Measurements from ENCODE around the gene EPHA10. TPM values are rescaled to one million over a fixed set of nuclear protein-coding genes. Genes with fewer than 3 reads are reported as not detected.
A peak's percentile ranks its signal among the peaks of the same experiment; 100 is the strongest.

EPHA10 gene
- polyA plus RNA-seq, 1 donor from 2014 or later, result 39.4 TPM

GRCh38 chr1:37809942-37810341 is 45.0 kb upstream of the EPHA10 start:
- no peak overlapping the region for H3K4me2 ChIP-seq (ENCODE audit: low read length)
- no peak overlapping the region for H3K9ac ChIP-seq (ENCODE audit: low read length)
- no peak overlapping the region for H3K27ac ChIP-seq (ENCODE audit: low read length)

GRCh38 chr1:37808369-37809319 is 43.7 kb upstream of the EPHA10 start:
- peak overlapping the region; percentile 88 for H3K4me3 ChIP-seq (ENCODE audit: low read length)
- H3F3A ChIP-seq (ENCODE audit: insufficient read depth, low read length, poor library complexity, severe bottlenecking), result no peaks in the 10 kb centered on the region
- H4K20me1 ChIP-seq (ENCODE audit: insufficient read depth), result no peaks in the 10 kb centered on the region
- H3K27me3 ChIP-seq (ENCODE audit: insufficient read depth, low read depth, low read length), result no peaks in the 10 kb centered on the region
- H3K9me3 ChIP-seq (ENCODE audit: low read length), result no peaks in the 10 kb centered on the region
- no peaks in the 10 kb centered on the region for H3K9me2 ChIP-seq (ENCODE audit: insufficient read depth, low read length)
- peak overlapping the region; percentile 43 for H2AFZ ChIP-seq (ENCODE audit: low read depth, low read length)
- peak overlapping the region; percentile 85 for H3K27ac ChIP-seq (ENCODE audit: low read length)
- peaks cover 9% of the 10 kb centered on the region for H3K36me3 ChIP-seq (ENCODE audit: insufficient read depth, low read length)
- peaks cover 16% of the 10 kb centered on the region for H3K79me2 ChIP-seq (replicated peaks; ENCODE audit: insufficient read depth, low read length)
- peak overlapping the region; percentile 87 for H3K9ac ChIP-seq (ENCODE audit: low read length)
- H3K4me2 ChIP-seq (ENCODE audit: low read length), result peak overlapping the region; percentile 49
- TF ChIP-seq EP300 (conservative IDR thresholded peaks at IDR 0.05; ENCODE audit: poor library complexity, severe bottlenecking) (no peak), SMC3 (conservative IDR thresholded peaks at IDR 0.05; ENCODE audit: poor library complexity) (no peak), MXI1 (conservative IDR thresholded peaks at IDR 0.05; ENCODE audit: poor library complexity, severe bottlenecking) (no peak), TAF1 (IDR thresholded peaks at IDR 0.05; ENCODE audit: low read depth) (no peak), CTCF (IDR thresholded peaks at IDR 0.05; ENCODE audit: poor library complexity, severe bottlenecking) (no peak)
- TF ChIP-seq, protein P1, sequence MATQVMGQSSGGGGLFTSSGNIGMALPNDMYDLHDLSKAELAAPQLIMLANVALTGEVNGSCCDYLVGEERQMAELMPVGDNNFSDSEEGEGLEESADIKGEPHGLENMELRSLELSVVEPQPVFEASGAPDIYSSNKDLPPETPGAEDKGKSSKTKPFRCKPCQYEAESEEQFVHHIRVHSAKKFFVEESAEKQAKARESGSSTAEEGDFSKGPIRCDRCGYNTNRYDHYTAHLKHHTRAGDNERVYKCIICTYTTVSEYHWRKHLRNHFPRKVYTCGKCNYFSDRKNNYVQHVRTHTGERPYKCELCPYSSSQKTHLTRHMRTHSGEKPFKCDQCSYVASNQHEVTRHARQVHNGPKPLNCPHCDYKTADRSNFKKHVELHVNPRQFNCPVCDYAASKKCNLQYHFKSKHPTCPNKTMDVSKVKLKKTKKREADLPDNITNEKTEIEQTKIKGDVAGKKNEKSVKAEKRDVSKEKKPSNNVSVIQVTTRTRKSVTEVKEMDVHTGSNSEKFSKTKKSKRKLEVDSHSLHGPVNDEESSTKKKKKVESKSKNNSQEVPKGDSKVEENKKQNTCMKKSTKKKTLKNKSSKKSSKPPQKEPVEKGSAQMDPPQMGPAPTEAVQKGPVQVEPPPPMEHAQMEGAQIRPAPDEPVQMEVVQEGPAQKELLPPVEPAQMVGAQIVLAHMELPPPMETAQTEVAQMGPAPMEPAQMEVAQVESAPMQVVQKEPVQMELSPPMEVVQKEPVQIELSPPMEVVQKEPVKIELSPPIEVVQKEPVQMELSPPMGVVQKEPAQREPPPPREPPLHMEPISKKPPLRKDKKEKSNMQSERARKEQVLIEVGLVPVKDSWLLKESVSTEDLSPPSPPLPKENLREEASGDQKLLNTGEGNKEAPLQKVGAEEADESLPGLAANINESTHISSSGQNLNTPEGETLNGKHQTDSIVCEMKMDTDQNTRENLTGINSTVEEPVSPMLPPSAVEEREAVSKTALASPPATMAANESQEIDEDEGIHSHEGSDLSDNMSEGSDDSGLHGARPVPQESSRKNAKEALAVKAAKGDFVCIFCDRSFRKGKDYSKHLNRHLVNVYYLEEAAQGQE (IDR thresholded peaks at IDR 0.05; ENCODE audit: borderline replicate concordance), result no peak

More at GRCh38 chr1:37809942-37810341, 45.0 kb upstream of the EPHA10 start:
- H3K9me2 ChIP-seq (ENCODE audit: insufficient read depth, low read length), result no peaks in the 10 kb centered on the region
- no peak overlapping the region for H2AFZ ChIP-seq (ENCODE audit: low read depth, low read length)
- H3F3A ChIP-seq (ENCODE audit: insufficient read depth, low read length, poor library complexity, severe bottlenecking), result no peaks in the 10 kb centered on the region
- H3K36me3 ChIP-seq (ENCODE audit: insufficient read depth, low read length), result peaks cover 5% of the 10 kb centered on the region
- H4K20me1 ChIP-seq (ENCODE audit: insufficient read depth), result no peaks in the 10 kb centered on the region
- no peaks in the 10 kb centered on the region for H3K9me3 ChIP-seq (ENCODE audit: low read length)
- H3K27me3 ChIP-seq (ENCODE audit: insufficient read depth, low read depth, low read length), result no peaks in the 10 kb centered on the region
- TF ChIP-seq SMC3 (conservative IDR thresholded peaks at IDR 0.05; ENCODE audit: poor library complexity) (no peak), CTCF (IDR thresholded peaks at IDR 0.05; ENCODE audit: poor library complexity, severe bottlenecking) (no peak), RAD21 (conservative IDR thresholded peaks at IDR 0.05) (no peak), TAF1 (IDR thresholded peaks at IDR 0.05; ENCODE audit: low read depth) (no peak), EP300 (conservative IDR thresholded peaks at IDR 0.05; ENCODE audit: poor library complexity, severe bottlenecking) (no peak), EZH2 (IDR thresholded peaks at IDR 0.05; ENCODE audit: borderline replicate concordance, insufficient read depth, low read length, poor library complexity, severe bottlenecking) (no peak), POLR2AphosphoS5 (IDR thresholded peaks at IDR 0.05) (no peak), MXI1 (conservative IDR thresholded peaks at IDR 0.05; ENCODE audit: poor library complexity, severe bottlenecking) (no peak)
- TF ChIP-seq, protein P1 (IDR thresholded peaks at IDR 0.05; ENCODE audit: borderline replicate concordance), result no peak
- no peak overlapping the region for H3K4me3 ChIP-seq (ENCODE audit: low read length)
- H3K79me2 ChIP-seq (replicated peaks; ENCODE audit: insufficient read depth, low read length), result peaks cover 16% of the 10 kb centered on the region
